Measurements from ENCODE around the gene SLC25A17.
"Not testable (repeated sequence)": the region's sequence is repeated elsewhere in the genome, so short reads cannot be mapped to it uniquely, and the experiment has no call there.

The SLC25A17 gene

GRCh38 chr22:40819599-40820140, 524 bp upstream of the SLC25A17 start:
- DNase-seq = peak in 3 of 58 donors; percentile 29 to 54 (median 40)

GRCh38 chr22:40818192-40818746, 877 bp downstream of the SLC25A17 start:
- DNase-seq = peak in 2 of 58 donors; percentile 0 to 16

- DNase-seq = no peak
Observed at GRCh38 chr22:40817737-40818136, 1.4 kb downstream of the SLC25A17 start.

- no peak for DNase-seq
Observed at GRCh38 chr22:40813912-40814315, 5.2 kb downstream of the SLC25A17 start.

GRCh38 chr22:40808018-40808841, 10.9 kb downstream of the SLC25A17 start:
- DNase-seq = no peak

GRCh38 chr22:40806711-40807110, 12.4 kb downstream of the SLC25A17 start:
- DNase-seq = no peak

- no peak for DNase-seq
Observed at GRCh38 chr22:40805699-40806203, 13.4 kb downstream of the SLC25A17 start.

GRCh38 chr22:40805239-40805638, 13.9 kb downstream of the SLC25A17 start:
- no peak for DNase-seq

- DNase-seq = no peak
Observed at GRCh38 chr22:40803321-40803720, 15.8 kb downstream of the SLC25A17 start.

- DNase-seq = no peak
Observed at GRCh38 chr22:40799008-40799407, 20.1 kb downstream of the SLC25A17 start.

GRCh38 chr22:40797427-40797826, 21.7 kb downstream of the SLC25A17 start:
- DNase-seq = no peak

GRCh38 chr22:40792451-40792850, 26.7 kb downstream of the SLC25A17 start:
- DNase-seq = no peak

- no peak for DNase-seq
Observed at GRCh38 chr22:40791241-40791640, 27.9 kb downstream of the SLC25A17 start.

- DNase-seq = no peak
Observed at GRCh38 chr22:40789131-40789530, 30.0 kb downstream of the SLC25A17 start.

- DNase-seq = no peak
Observed at GRCh38 chr22:40782521-40782920, 36.6 kb downstream of the SLC25A17 start.

- DNase-seq = not testable (repeated sequence)
Observed at GRCh38 chr22:40781749-40782148, 37.4 kb downstream of the SLC25A17 start.

GRCh38 chr22:40769761-40770160, 49.4 kb downstream of the SLC25A17 start:
- no peak for DNase-seq

GRCh38 chr22:40768206-40768605, 50.9 kb downstream of the SLC25A17 start:
- DNase-seq = no peak

- DNase-seq = no peak
Observed at GRCh38 chr22:40766956-40767355, 52.2 kb downstream of the SLC25A17 start.

- no peak for DNase-seq
Observed at GRCh38 chr22:40764763-40765441, 54.2 kb downstream of the SLC25A17 start.

GRCh38 chr22:40759294-40759840, 59.8 kb downstream of the SLC25A17 start:
- no peak for DNase-seq

- not testable (repeated sequence) for DNase-seq
Observed at GRCh38 chr22:40758851-40759250, 60.3 kb downstream of the SLC25A17 start.

Data from anterior cingulate cortex (tissue), 58 donors.